Neuron (in vitro differentiated cells): ENCODE measurements around the gene PBX3.
A peak's percentile ranks its signal among the peaks of the same experiment; 100 is the strongest.

Experiments
- H2AFZ ChIP-seq: one replicate; pipeline ENCODE4 v1.6.1; 2013; ENCODE audit warnings: low read depth, mild to moderate bottlenecking, inconsistent platforms, low read length, moderate library complexity
- H3K27me3 ChIP-seq: one replicate; pipeline ENCODE4 v1.6.1; 2013; ENCODE audit warnings: low read length; ENCODE audit not compliant: insufficient read depth
- H3K36me3 ChIP-seq: one replicate; pipeline ENCODE4 v1.6.1; 2013; ENCODE audit warnings: low read length; ENCODE audit not compliant: insufficient read depth
- H3K4me1 ChIP-seq: one replicate; pipeline ENCODE4 v1.6.1; 2013; ENCODE audit warnings: low read length; ENCODE audit not compliant: insufficient read depth
- H3K4me3 ChIP-seq: 2 replicates; pipeline ENCODE4 v1.5.1; 2013; ENCODE audit warnings: mild to moderate bottlenecking, low read length, moderate library complexity
- H3K9me3 ChIP-seq: one replicate; pipeline ENCODE4 v1.6.1; 2013; ENCODE audit warnings: low read length

PBX3 gene

DNA sequence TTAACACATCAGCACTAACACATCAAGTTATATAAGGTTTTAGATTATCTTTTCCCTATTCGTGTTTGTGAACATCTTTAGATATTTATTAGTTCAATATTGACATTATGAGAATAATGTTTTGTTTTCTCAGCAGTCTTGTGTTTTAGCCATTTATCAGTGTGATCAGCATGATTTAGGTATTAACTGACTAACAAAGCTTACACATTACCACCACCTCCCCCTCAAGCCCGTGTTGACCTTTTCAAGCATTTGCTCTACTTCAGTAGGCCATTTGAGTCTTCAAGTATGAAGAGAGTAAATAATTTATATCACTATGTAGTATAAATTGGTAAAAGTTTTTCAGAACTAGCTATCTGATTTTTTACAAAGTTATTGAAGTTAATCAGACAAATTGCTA is 6.9 kb downstream of the PBX3 start:
- Histone ChIP-seq H3K36me3 (peaks cover 13% of the 10 kb centered on the region), H3K27me3 (no peaks in the 10 kb centered on the region), H2AFZ (no peak overlapping the region), H3K9me3 (no peaks in the 10 kb centered on the region), H3K4me3 (peak overlapping the region; percentile 11), H3K4me1 (peaks cover 85% of the 10 kb centered on the region)

DNA sequence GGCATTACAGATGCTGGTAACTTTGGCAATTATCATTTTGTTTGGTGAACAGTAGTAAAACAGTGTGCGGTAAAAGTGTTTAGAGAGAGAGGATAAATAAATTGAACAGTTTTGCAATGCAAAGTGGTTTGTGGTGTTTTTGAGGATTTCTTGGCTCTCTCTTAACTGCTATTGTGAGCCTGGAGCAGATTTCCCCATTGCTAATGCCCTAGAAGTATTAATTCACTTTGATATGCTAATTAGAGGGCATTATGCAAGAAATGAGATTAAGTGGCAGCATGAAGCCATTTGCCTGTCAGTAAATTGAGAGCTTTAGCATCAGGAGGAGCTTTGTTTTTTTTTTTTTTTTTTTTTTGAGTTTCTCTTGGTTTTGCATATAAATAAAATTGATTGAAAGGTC is 8.2 kb downstream of the PBX3 start:
- Histone ChIP-seq H3K36me3 (peaks cover 7% of the 10 kb centered on the region), H2AFZ (no peak overlapping the region), H3K4me1 (peaks cover 86% of the 10 kb centered on the region), H3K4me3 (no peak overlapping the region), H3K27me3 (no peaks in the 10 kb centered on the region), H3K9me3 (no peaks in the 10 kb centered on the region)

DNA sequence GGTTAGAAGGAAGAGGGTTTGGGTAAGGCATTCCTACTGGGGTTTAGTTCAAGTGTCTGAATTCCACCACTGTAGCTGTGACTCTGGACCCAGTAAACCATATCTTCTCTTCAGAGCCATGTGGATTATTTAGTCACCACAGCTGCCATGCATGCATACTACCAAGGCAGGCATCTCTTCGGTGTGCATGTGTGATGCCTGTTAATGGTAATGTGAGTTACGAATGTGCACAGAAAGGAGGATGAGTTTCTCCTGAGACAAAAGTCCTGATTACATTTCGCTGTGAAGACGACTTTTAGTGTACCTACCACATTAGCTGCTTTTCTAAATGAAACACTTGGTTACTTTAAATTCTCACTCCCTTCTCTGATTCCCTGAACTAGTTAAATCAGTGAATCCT is 9.3 kb downstream of the PBX3 start:
- Histone ChIP-seq H3K9me3 (no peaks in the 10 kb centered on the region), H2AFZ (no peak overlapping the region), H3K36me3 (peaks cover 7% of the 10 kb centered on the region), H3K4me3 (no peak overlapping the region), H3K27me3 (no peaks in the 10 kb centered on the region), H3K4me1 (peaks cover 93% of the 10 kb centered on the region)

DNA sequence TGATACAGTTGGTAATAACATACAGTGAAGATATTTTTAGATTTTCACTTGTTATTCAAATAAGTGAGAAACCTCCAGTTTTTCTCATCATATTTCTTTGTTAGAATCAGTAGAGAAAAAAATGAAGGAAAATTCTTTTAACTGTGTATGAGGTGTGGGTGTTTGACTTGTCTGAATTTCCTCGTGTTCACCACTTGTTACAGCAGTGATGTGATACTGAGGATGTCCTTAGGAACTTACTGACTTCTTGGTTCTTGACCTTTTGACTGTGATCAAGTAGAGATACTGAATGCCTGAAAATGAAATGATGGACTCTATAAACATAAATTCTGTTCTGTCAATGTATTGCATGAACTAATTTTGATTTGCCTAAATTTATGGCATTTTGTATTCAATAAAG is 10.7 kb downstream of the PBX3 start:
- peaks cover 4% of the 10 kb centered on the region for H3K36me3 ChIP-seq
- no peak overlapping the region for H2AFZ ChIP-seq
- H3K4me1 ChIP-seq = peaks cover 93% of the 10 kb centered on the region
- H3K4me3 ChIP-seq = no peak overlapping the region
- H3K27me3 ChIP-seq = no peaks in the 10 kb centered on the region
- no peaks in the 10 kb centered on the region for H3K9me3 ChIP-seq

DNA sequence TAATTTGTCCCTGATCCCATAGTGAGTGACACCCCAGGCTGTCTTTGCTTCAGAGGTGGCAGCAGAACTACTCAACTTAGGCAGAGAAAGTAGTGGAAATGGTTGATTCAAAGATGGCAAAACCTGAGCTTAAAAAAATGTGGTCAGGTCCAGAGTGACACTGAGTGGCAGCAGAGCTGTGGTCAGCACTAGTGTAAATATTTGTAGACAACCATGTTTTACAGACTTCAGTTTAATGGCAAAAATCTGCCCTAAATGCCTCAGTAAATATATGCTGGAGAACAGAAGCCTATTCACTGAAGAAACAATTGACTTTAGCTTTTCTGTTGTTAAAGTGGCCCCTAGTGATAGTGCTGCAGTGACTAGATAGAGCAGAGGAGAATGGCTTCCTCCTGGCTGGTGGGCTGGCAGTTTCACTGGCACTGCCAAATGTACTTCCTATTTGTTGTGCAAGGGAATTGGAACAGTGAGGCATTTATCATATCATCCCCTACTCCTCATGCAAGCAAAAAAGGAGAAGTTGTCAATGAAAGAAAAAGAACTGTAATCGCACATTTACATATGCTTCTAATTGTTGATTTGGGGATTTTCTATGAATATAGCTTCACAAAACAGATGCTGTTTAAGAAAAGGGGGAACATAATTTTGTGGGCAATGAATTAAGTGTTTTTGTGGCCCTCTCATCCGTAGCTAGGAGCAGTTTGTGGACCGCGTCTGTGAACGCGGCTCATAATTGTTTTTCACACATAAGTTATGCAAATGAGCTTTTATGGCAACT is 12.0 kb downstream of the PBX3 start:
- H3K4me3 ChIP-seq = no peak overlapping the region
- H3K27me3 ChIP-seq = no peaks in the 10 kb centered on the region
- no peaks in the 10 kb centered on the region for H3K36me3 ChIP-seq
- no peak overlapping the region for H2AFZ ChIP-seq
- peaks cover 93% of the 10 kb centered on the region for H3K4me1 ChIP-seq
- H3K9me3 ChIP-seq = no peaks in the 10 kb centered on the region

DNA sequence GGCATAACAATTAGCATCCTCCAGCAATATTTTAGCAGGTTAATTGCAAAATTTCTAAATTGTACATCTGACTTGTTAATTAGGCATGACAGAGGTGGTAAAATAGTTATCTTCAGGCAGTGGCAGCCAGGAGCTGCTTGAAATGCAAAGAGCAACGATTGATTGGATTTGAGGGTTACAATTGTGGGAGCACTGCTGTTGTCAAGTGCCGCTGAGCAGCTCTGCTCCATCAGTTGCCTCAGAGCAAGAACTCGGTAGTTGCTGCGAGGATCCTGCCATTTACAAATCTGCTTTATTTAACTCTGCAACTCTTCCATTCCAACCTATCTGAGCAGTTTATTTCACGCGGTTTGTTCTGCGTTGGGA is 12.6 kb downstream of the PBX3 start:
- Histone ChIP-seq H3K36me3 (no peaks in the 10 kb centered on the region), H3K4me3 (peak overlapping the region; percentile 16), H3K27me3 (no peaks in the 10 kb centered on the region), H2AFZ (no peak overlapping the region), H3K4me1 (peaks cover 89% of the 10 kb centered on the region), H3K9me3 (no peaks in the 10 kb centered on the region)

DNA sequence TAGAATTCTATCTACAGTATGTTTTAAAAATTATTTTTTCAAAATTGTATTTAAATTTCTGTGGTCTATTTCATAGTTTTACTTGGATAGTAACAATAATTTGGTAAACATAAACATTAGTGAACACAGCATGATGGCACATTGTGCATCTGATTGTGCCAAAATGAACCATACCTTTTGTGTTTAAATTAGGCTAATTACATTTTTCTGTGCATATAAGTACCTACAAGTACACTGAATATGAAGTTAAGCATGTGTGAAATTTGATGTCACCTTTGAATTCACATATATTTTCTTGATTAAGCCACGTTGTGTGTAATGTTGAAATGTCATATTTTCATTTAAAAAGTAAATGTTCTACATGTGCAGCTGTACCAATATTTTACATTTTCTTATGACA is 13.4 kb downstream of the PBX3 start:
- Histone ChIP-seq H3K9me3 (no peaks in the 10 kb centered on the region), H3K36me3 (no peaks in the 10 kb centered on the region), H2AFZ (no peak overlapping the region), H3K4me3 (no peak overlapping the region), H3K27me3 (no peaks in the 10 kb centered on the region), H3K4me1 (peaks cover 81% of the 10 kb centered on the region)

DNA sequence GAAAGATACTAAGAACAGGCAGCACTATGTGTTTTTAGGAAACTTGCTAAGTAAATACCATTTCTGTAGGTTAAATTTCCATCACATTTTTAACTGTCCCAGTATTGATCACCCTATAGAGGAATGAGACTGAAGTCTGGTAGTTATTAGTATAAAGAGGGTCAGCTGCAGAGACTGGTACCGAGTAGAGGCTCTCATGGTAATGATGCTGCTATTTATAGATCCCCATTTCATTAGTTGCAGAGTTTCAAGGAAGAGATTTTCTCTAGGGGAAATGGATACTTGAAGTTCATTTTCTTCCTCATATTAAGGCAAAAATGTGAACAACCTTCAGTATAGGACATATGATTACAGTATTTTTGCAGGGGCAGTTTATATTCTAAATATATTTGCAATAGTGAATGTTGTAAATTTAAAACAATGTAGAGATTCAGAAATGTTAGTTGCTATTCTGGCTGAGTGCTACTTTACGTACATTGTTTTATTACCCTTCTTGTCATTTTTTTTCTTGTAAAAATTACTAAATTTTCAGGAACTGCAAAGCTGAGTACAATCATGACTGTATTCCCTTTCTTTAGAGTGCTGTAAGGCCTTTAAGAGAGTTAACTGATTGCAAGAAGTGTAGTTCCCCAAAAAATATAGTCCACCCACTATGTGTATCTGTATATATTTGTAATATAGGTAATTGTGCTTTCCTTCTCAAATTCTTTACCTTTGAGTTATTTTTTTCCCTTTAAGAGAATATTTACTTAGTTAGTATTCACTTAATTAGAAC is 14.7 kb downstream of the PBX3 start:
- Histone ChIP-seq H3K4me1 (peaks cover 68% of the 10 kb centered on the region), H3K36me3 (no peaks in the 10 kb centered on the region), H3K4me3 (no peak overlapping the region), H3K9me3 (no peaks in the 10 kb centered on the region), H2AFZ (no peak overlapping the region), H3K27me3 (no peaks in the 10 kb centered on the region)

DNA sequence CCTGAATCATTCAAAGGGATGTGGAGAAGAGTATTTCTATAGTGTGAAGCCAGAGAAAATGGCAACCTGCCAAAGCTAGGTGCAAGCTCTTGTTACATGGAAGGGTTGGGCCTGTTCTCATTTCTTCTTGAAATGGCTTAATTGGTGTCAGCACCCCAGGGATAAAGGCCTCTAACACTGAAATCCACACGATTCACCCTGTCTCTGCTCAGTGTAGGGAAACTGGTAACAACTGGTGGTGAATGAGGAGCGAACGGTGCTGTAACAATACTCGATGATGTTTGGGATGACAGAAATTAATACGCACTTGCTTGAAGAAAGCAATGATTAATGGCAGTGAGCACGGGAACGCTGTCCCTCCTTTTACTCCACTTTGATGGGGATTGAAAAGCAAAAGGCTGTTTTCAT is 16.2 kb downstream of the PBX3 start:
- no peaks in the 10 kb centered on the region for H3K27me3 ChIP-seq
- H3K9me3 ChIP-seq = no peaks in the 10 kb centered on the region
- no peak overlapping the region for H3K4me3 ChIP-seq
- no peak overlapping the region for H2AFZ ChIP-seq
- no peaks in the 10 kb centered on the region for H3K36me3 ChIP-seq
- peaks cover 59% of the 10 kb centered on the region for H3K4me1 ChIP-seq

DNA sequence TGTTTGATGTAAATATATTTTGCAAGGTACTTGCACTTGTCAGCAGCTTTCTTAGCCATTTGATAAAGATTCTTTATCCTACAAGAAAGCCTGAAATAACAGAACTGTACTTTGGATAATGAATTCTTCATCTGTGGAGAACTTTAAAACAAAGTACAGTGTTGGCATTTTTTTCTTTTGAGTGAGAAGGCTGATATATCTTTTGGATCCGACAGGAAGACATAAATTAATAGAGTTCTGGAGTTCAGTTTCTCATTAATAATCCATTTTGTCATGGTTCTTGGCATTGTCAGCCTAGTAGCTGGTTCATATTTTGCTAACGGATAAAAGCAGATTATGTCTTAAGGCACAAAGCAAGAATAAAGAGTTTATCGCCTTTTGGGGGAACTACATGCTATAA is 17.0 kb downstream of the PBX3 start:
- no peak overlapping the region for H2AFZ ChIP-seq
- no peaks in the 10 kb centered on the region for H3K9me3 ChIP-seq
- H3K36me3 ChIP-seq = no peaks in the 10 kb centered on the region
- no peak overlapping the region for H3K4me3 ChIP-seq
- peaks cover 51% of the 10 kb centered on the region for H3K4me1 ChIP-seq
- no peaks in the 10 kb centered on the region for H3K27me3 ChIP-seq

DNA sequence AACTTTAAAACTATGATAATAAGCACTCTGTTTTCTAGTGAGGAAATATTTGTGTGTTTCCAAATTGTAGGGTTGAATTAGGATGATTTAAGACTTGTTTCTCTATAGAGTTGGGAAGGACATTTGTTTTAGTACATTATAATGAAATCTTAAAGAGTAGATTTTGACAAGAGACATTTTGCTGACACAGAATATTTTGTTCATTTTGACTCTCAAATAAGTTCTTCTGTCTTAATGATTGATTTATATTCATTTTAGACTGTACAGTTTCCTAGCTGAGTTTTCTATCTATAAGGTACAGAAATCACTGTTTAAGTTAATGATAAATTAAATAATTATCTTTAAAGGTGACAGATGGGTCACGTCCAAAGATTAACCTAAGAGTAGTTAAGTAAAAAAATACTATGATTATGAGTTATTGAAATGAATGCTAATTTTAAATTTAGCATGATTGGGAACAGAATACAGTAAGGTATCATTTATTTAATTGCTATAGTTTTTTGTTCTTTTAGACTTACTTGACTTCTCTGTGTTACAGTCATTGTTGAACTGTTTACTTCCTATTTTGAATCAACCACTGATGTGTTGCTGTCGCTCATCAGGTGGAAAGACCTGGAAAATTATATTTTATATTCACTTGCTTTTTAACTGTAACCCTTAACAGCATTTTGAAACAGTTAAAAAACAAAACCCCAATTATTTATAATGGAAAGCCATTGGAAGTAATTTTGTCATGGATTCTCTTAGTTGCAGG is 19.5 kb downstream of the PBX3 start:
- Histone ChIP-seq H2AFZ (no peak overlapping the region), H3K4me1 (peaks cover 27% of the 10 kb centered on the region), H3K36me3 (peaks cover 6% of the 10 kb centered on the region), H3K27me3 (no peaks in the 10 kb centered on the region), H3K4me3 (no peak overlapping the region), H3K9me3 (no peaks in the 10 kb centered on the region)

DNA sequence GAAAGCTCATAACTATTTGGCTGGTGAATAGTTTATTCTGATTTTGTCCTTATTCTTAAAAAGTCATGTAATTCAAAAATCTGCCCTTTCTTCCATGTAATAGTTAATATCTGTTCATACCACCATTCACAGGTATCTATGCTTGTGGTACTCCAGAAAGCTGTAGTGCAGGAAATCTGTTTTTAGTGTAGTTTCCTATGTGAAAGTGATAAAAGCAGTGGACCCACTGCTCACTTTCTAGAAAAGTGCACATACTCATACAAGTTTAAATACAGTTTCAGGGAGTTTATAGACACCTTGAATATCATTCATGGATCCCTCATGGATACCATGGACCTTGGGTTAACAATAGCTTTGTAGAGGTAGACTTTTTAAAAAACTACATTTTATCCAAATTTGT is 20.2 kb downstream of the PBX3 start:
- Histone ChIP-seq H3K27me3 (no peaks in the 10 kb centered on the region), H3K4me3 (no peak overlapping the region), H2AFZ (no peak overlapping the region), H3K4me1 (peaks cover 20% of the 10 kb centered on the region), H3K9me3 (no peaks in the 10 kb centered on the region), H3K36me3 (peaks cover 6% of the 10 kb centered on the region)

DNA sequence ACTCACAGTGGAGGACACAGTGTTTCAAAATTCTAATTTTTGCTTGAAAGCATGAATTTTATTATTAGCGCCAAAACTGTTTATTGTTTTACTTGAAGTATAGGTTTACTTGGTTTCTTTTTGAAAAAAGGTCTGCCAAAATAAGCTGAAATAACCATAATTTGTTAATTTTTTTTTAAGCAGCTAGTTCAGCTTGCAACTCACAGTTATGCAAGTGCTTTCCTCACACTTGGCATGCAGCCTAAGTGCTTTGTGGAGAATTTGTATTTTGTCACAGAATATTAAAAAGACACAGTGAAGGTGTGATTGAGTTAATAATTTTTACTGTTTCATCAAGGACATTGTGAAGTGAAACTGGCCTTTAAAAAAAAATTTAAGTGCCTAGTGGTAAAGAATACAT is 21.6 kb downstream of the PBX3 start:
- H3K4me1 ChIP-seq = peaks cover 6% of the 10 kb centered on the region
- no peak overlapping the region for H2AFZ ChIP-seq
- peaks cover 13% of the 10 kb centered on the region for H3K36me3 ChIP-seq
- no peaks in the 10 kb centered on the region for H3K27me3 ChIP-seq
- no peaks in the 10 kb centered on the region for H3K9me3 ChIP-seq
- no peak overlapping the region for H3K4me3 ChIP-seq
